IPS-NIHi11 (cell line): Measurements from ENCODE around the gene BRD1.
"Not testable (repeated sequence)": the region's sequence is repeated elsewhere in the genome, so short reads cannot be mapped to it uniquely, and the experiment has no call there.

ENCODE experiments used
- DNase-seq: peaks from one replicate; pipeline ENCODE4 v3.0.0; 2012; ENCODE audit warnings: mixed read lengths, low spot score

Gene BRD1

GRCh38 chr22:49825944-49826602 lies 1.6 kb downstream of the BRD1 start:
- DNase-seq, result no peak

GRCh38 chr22:49825436-49825835 lies 2.2 kb downstream of the BRD1 start:
- DNase-seq, result no peak

GRCh38 chr22:49824936-49825335 lies 2.7 kb downstream of the BRD1 start:
- DNase-seq, result no peak

DNA sequence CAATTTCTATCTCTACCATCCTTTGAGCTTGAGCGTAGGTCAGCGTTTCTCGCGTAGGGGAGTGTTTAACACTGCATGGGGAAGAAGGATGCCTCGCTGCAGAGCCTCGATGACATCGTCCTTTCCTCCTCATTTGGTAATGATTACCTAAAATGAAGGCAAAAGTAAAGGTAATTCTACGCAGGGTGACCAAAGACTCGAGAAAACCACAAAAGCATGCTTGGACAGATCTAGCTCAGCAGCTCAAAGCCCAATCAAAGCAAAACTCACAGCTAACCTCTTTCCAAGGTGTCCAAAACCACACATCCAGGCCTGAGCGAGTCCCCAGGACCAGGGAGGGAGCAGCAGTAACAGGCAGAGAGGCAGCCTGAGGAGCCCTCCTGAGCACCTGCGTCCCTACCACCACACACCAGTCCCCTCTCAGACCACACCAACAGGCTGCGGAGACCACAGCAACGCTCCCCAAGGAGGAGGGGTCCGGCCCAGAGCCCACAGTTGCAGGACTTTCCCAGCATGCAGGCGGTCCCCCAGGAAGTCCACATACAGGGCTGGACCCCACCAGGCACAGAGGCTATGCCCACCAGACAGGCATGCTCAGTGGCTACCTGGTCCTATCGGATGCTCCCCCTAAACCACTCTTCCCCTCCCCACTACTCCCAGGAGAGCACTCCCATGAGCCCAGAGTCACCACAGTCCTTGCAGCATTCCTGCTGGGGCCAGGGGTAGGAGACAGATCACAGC lies 3.3 kb downstream of the BRD1 start:
- DNase-seq, result peak; percentile 0

GRCh38 chr22:49823289-49824045 lies 4.2 kb downstream of the BRD1 start:
- peak; percentile 0 for DNase-seq

GRCh38 chr22:49821741-49822140 lies 5.9 kb downstream of the BRD1 start:
- DNase-seq, result not testable (repeated sequence)

DNA sequence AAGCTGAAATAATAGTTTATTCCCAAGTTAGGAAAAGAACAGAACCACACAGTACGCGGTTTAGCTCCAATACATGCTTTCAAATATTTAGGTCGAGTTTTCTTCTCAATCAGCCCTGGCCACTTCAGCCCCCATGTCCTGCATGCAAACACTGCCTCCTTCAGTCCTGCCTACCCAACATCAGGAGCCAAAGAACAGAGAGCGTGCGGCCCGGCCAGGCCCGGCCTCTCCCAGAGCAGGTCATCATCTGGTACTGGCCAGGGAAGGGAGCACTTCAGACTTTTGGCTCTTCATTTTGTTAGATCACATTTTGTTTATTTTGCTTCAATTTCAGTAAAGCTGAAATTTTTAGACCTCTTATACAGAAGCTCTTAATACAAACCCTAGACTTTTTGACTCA lies 6.7 kb downstream of the BRD1 start:
- DNase-seq, result no peak

- no peak for DNase-seq
Measured at GRCh38 chr22:49817359-49817758, 10.3 kb downstream of the BRD1 start.

- DNase-seq, result no peak
Measured at GRCh38 chr22:49815641-49816091, 12.0 kb downstream of the BRD1 start.

GRCh38 chr22:49814856-49815255 lies 12.8 kb downstream of the BRD1 start:
- no peak for DNase-seq

GRCh38 chr22:49814164-49814686 lies 13.4 kb downstream of the BRD1 start:
- DNase-seq, result no peak

- no peak for DNase-seq
Measured at GRCh38 chr22:49812838-49813237, 14.8 kb downstream of the BRD1 start.

GRCh38 chr22:49811020-49811791 lies 16.5 kb downstream of the BRD1 start:
- no peak for DNase-seq

DNA sequence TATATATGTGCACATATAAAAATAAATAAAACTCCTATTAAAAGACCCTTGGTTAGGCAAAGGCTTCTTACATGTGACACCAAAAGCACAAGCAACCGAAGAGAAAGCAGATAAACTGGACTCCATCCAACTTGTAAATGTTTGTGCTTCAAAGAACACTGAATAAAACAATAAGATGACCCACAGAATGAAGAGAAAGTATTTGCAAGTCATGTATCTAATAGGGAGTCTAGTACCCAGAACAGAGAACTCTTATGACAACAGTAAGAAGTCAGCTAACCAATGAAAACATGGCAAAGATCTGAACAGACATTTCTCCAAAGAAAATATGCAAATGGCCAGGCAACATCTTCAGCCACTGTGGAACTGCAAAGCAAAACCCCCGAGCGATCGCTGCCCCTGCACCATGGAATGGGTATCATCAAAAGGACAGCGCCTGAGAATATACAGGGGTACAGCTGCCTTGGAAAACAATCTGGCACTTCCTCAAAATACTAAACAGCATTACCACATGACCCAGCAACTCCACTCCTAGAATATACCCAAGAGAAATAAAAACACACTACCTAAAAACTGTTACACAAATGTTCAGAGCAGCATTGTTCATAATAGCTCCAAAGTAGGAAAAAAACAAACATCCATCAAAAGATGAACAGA lies 17.2 kb downstream of the BRD1 start:
- DNase-seq, result no peak

- DNase-seq, result no peak
Measured at GRCh38 chr22:49807780-49808708, 19.6 kb downstream of the BRD1 start.

GRCh38 chr22:49807129-49807528 lies 20.5 kb downstream of the BRD1 start:
- no peak for DNase-seq

DNA sequence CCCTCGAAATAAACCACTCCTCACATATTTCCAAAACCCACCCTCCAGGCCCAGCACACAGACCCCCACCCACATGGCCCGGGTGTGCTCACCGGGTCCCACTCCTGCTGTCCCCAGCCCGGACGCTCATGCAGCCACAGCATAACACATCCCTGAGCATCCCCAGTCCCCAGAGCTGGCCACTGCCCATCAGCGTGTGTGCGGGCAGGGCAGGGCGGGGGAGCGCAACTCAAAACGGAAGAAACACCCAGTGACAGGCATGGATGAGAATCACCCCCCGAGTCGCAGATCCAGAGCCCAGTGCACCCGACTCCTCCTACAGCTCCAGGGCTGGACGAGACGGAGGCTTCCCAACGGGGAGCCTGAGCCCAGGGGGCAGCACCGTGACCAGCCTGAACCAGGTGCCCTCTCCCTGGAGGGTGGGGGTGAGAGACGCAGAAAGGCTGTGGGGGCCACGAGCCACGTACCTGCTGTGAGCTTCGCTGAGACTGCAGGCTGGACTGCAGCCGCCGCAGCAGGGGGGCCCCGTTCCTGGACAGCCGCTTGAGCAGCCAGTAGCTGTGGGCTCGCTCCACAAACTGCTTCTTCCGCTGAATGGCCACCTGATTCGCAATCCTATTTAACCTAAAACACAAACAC lies 23.8 kb downstream of the BRD1 start:
- no peak for DNase-seq

- no peak for DNase-seq
Measured at GRCh38 chr22:49803134-49803533, 24.5 kb downstream of the BRD1 start.

DNA sequence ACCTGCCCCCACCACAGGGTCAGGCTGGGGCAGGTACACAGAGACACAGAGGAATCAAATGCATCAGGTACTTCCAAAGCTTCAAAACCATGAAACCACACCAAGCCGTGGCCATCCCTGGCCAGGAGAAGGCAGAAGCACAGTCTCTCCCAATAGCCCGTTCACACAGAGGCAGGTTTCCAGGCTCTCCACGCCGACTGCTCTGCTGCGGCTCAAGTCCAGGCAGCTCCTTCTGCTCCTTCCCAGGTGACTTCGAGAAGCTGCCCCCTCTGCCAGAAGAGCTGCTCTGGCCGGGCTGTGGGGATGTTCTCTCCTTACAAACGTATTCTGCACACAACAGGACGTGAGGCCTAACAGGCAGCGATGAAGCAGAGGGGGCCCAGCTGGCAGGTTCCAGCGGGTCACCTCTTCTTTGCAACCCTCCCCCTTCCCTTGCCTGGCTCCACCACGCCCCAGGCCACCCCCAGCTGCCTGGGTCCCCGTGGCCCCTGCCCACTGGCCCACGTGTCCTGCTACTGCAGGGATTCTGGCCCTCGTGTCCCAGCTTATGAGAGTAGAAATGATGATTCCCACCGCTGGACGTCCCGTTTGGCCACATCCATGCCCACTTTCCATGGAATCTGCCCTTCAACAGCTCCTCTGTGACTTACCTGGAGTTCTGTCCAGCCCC lies 26.1 kb downstream of the BRD1 start:
- DNase-seq, result no peak
